ENCODE measurements around the gene HHIP. TPM values are rescaled to one million over a fixed set of nuclear protein-coding genes. Genes with fewer than 3 reads are reported as not detected.

HHIP gene
- total and polyA plus RNA-seq, 2 donors (not counting 1 experiment from before 2014, with no cell fraction given): 0.39 TPM; not detected in 1

- TF ChIP-seq, protein P1, sequence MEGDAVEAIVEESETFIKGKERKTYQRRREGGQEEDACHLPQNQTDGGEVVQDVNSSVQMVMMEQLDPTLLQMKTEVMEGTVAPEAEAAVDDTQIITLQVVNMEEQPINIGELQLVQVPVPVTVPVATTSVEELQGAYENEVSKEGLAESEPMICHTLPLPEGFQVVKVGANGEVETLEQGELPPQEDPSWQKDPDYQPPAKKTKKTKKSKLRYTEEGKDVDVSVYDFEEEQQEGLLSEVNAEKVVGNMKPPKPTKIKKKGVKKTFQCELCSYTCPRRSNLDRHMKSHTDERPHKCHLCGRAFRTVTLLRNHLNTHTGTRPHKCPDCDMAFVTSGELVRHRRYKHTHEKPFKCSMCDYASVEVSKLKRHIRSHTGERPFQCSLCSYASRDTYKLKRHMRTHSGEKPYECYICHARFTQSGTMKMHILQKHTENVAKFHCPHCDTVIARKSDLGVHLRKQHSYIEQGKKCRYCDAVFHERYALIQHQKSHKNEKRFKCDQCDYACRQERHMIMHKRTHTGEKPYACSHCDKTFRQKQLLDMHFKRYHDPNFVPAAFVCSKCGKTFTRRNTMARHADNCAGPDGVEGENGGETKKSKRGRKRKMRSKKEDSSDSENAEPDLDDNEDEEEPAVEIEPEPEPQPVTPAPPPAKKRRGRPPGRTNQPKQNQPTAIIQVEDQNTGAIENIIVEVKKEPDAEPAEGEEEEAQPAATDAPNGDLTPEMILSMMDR (IDR thresholded peaks at IDR 0.05): no peak
- TF ChIP-seq EZH2 (IDR thresholded peaks at IDR 0.05; ENCODE audit: borderline replicate concordance, insufficient read depth, low read depth, low read length, poor library complexity, severe bottlenecking): no peak
- Histone ChIP-seq H3K4me2 (replicated peaks; ENCODE audit: low read depth, low read length, poor library complexity, severe bottlenecking) (no peak overlapping the region), H3K9me3 (ENCODE audit: control extremely low read depth in 1 of 3, control insufficient read depth in 2 of 3, insufficient read depth in 1 of 3, low read length in 2 of 3) (no peaks in the 10 kb centered on the region), H2AFZ (ENCODE audit: insufficient read depth, low read depth, low read length, poor library complexity, severe bottlenecking) (no peak overlapping the region), H3K79me2 (ENCODE audit: control insufficient read depth, insufficient read depth, low read length) (no peaks in the 10 kb centered on the region), H3K36me3 (replicated peaks in 1 of 2; ENCODE audit: control extremely low read depth in 1 of 2, control insufficient read depth in 1 of 2, extremely low read depth in 1 of 2, insufficient read depth in 2 of 2, low read length in 1 of 2) (no peaks in the 10 kb centered on the region), H3K4me3 (ENCODE audit: control extremely low read depth in 1 of 5, extremely low read depth in 1 of 5, insufficient read depth in 1 of 5, low read depth in 2 of 5, low read length in 4 of 5) (no peak overlapping the region), H3K27me3 (replicated peaks in 1 of 4; ENCODE audit: control extremely low read depth in 1 of 4, control insufficient read depth in 3 of 4, insufficient read depth in 4 of 4, low read length in 3 of 4) (peaks cover 0 to 24% (median 18%) of the 10 kb centered on the region in 4 experiments), H4K20me1 (ENCODE audit: control insufficient read depth, insufficient read depth, low read length, poor library complexity, severe bottlenecking) (no peaks in the 10 kb centered on the region), H3K4me1 (ENCODE audit: control insufficient read depth in 2 of 2, insufficient read depth in 2 of 2, low read length in 2 of 2) (peaks cover 19 to 22% of the 10 kb centered on the region in 2 donors), H3K27ac (ENCODE audit: low read length in 2 of 2) (no peak overlapping the region), H3K9ac (ENCODE audit: low read length) (no peak overlapping the region)
- Mint-ChIP-seq H3K4me1 (peaks cover 25% of the 10 kb centered on the region), H3K27me3 (peaks cover 31% of the 10 kb centered on the region), H3K27ac (no peak overlapping the region), H3K9me3 (ENCODE audit: insufficient read depth) (no peaks in the 10 kb centered on the region), H3K4me3 (no peak overlapping the region)
- ATAC-seq (ENCODE audit: low read depth) (no peak), DNase-seq (no peak)
- ChIA-PET CTCF (no interaction called here), POLR2A (no interaction called here)
- WGBS (ENCODE audit: insufficient coverage): no CpG with 5 or more reads among the region's 1 CpG
- intact Hi-C loops (cut with micrococcal nuclease): no loop called here
Measured at GRCh38 chr4:144649646-144650045, 3.7 kb downstream of the HHIP start.

- intact Hi-C loops (cut with micrococcal nuclease): no loop called here
- TF ChIP-seq, protein P1 (IDR thresholded peaks at IDR 0.05): no peak
- no peak for TF ChIP-seq EZH2 (IDR thresholded peaks at IDR 0.05; ENCODE audit: borderline replicate concordance, insufficient read depth, low read depth, low read length, poor library complexity, severe bottlenecking)
- Histone ChIP-seq H3K9ac (ENCODE audit: low read length) (no peak overlapping the region), H3K27me3 (replicated peaks in 1 of 4; ENCODE audit: control extremely low read depth in 1 of 4, control insufficient read depth in 3 of 4, insufficient read depth in 4 of 4, low read length in 3 of 4) (peaks cover 0 to 24% (median 18%) of the 10 kb centered on the region in 4 experiments), H3K4me1 (ENCODE audit: control insufficient read depth in 2 of 2, insufficient read depth in 2 of 2, low read length in 2 of 2) (peaks cover 19 to 22% of the 10 kb centered on the region in 2 donors), H3K79me2 (ENCODE audit: control insufficient read depth, insufficient read depth, low read length) (no peaks in the 10 kb centered on the region), H4K20me1 (ENCODE audit: control insufficient read depth, insufficient read depth, low read length, poor library complexity, severe bottlenecking) (no peaks in the 10 kb centered on the region), H3K4me3 (ENCODE audit: control extremely low read depth in 1 of 5, extremely low read depth in 1 of 5, insufficient read depth in 1 of 5, low read depth in 2 of 5, low read length in 4 of 5) (no peak overlapping the region), H3K9me3 (ENCODE audit: control extremely low read depth in 1 of 3, control insufficient read depth in 2 of 3, insufficient read depth in 1 of 3, low read length in 2 of 3) (no peaks in the 10 kb centered on the region), H3K4me2 (replicated peaks; ENCODE audit: low read depth, low read length, poor library complexity, severe bottlenecking) (no peak overlapping the region), H2AFZ (ENCODE audit: insufficient read depth, low read depth, low read length, poor library complexity, severe bottlenecking) (no peak overlapping the region), H3K27ac (ENCODE audit: low read length in 2 of 2) (no peak overlapping the region), H3K36me3 (replicated peaks in 1 of 2; ENCODE audit: control extremely low read depth in 1 of 2, control insufficient read depth in 1 of 2, extremely low read depth in 1 of 2, insufficient read depth in 2 of 2, low read length in 1 of 2) (no peaks in the 10 kb centered on the region)
- WGBS (ENCODE audit: insufficient coverage): no CpG with 5 or more reads among the region's 5 CpGs
- ChIA-PET CTCF (no interaction called here), POLR2A (no interaction called here)
- H3K27me3 Mint-ChIP-seq: peaks cover 31% of the 10 kb centered on the region
- H3K4me1 Mint-ChIP-seq: peaks cover 20% of the 10 kb centered on the region
- DNase-seq: no peak
- no peak for ATAC-seq (ENCODE audit: low read depth)
- no peak overlapping the region for H3K27ac Mint-ChIP-seq
- H3K4me3 Mint-ChIP-seq: no peak overlapping the region
- H3K9me3 Mint-ChIP-seq (ENCODE audit: insufficient read depth): no peaks in the 10 kb centered on the region
Measured at GRCh38 chr4:144650311-144651005, 4.5 kb downstream of the HHIP start.

Measured in B cell (primary cell).